Measurements from ENCODE around the gene PLCH1. TPM values are rescaled to one million over a fixed set of nuclear protein-coding genes. Genes with fewer than 3 reads are reported as not detected.

PLCH1 gene
- total and polyA plus RNA-seq, 2 of the 8 experiments (the other 6 are each of a cell fraction or from before 2014, with no cell fraction given) = 5.8 to 17.2 TPM

DNA sequence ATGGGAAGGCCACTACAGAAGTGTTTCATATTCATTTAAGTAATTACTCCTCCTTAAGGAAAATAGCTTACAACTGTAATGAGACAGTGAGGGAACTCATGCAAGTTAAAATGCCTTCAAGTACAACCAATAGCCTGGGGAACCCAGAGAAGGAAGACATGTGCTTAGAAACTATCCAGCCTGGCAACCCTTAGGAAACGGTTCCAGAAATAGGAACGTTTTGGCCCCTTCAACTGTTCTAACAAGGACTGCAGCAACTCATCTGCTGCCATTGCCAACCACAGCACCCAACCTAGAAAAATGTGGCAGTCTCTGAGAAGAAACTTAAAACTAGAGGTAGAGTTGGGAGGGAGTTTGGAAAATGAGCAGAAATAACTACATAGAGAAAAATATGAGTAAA, 303.8 kb downstream of the PLCH1 start (continued):
- no peak for TF ChIP-seq TBP (IDR thresholded peaks at IDR 0.05; ENCODE audit: low read depth, low read length)
- TF ChIP-seq, protein P1, sequence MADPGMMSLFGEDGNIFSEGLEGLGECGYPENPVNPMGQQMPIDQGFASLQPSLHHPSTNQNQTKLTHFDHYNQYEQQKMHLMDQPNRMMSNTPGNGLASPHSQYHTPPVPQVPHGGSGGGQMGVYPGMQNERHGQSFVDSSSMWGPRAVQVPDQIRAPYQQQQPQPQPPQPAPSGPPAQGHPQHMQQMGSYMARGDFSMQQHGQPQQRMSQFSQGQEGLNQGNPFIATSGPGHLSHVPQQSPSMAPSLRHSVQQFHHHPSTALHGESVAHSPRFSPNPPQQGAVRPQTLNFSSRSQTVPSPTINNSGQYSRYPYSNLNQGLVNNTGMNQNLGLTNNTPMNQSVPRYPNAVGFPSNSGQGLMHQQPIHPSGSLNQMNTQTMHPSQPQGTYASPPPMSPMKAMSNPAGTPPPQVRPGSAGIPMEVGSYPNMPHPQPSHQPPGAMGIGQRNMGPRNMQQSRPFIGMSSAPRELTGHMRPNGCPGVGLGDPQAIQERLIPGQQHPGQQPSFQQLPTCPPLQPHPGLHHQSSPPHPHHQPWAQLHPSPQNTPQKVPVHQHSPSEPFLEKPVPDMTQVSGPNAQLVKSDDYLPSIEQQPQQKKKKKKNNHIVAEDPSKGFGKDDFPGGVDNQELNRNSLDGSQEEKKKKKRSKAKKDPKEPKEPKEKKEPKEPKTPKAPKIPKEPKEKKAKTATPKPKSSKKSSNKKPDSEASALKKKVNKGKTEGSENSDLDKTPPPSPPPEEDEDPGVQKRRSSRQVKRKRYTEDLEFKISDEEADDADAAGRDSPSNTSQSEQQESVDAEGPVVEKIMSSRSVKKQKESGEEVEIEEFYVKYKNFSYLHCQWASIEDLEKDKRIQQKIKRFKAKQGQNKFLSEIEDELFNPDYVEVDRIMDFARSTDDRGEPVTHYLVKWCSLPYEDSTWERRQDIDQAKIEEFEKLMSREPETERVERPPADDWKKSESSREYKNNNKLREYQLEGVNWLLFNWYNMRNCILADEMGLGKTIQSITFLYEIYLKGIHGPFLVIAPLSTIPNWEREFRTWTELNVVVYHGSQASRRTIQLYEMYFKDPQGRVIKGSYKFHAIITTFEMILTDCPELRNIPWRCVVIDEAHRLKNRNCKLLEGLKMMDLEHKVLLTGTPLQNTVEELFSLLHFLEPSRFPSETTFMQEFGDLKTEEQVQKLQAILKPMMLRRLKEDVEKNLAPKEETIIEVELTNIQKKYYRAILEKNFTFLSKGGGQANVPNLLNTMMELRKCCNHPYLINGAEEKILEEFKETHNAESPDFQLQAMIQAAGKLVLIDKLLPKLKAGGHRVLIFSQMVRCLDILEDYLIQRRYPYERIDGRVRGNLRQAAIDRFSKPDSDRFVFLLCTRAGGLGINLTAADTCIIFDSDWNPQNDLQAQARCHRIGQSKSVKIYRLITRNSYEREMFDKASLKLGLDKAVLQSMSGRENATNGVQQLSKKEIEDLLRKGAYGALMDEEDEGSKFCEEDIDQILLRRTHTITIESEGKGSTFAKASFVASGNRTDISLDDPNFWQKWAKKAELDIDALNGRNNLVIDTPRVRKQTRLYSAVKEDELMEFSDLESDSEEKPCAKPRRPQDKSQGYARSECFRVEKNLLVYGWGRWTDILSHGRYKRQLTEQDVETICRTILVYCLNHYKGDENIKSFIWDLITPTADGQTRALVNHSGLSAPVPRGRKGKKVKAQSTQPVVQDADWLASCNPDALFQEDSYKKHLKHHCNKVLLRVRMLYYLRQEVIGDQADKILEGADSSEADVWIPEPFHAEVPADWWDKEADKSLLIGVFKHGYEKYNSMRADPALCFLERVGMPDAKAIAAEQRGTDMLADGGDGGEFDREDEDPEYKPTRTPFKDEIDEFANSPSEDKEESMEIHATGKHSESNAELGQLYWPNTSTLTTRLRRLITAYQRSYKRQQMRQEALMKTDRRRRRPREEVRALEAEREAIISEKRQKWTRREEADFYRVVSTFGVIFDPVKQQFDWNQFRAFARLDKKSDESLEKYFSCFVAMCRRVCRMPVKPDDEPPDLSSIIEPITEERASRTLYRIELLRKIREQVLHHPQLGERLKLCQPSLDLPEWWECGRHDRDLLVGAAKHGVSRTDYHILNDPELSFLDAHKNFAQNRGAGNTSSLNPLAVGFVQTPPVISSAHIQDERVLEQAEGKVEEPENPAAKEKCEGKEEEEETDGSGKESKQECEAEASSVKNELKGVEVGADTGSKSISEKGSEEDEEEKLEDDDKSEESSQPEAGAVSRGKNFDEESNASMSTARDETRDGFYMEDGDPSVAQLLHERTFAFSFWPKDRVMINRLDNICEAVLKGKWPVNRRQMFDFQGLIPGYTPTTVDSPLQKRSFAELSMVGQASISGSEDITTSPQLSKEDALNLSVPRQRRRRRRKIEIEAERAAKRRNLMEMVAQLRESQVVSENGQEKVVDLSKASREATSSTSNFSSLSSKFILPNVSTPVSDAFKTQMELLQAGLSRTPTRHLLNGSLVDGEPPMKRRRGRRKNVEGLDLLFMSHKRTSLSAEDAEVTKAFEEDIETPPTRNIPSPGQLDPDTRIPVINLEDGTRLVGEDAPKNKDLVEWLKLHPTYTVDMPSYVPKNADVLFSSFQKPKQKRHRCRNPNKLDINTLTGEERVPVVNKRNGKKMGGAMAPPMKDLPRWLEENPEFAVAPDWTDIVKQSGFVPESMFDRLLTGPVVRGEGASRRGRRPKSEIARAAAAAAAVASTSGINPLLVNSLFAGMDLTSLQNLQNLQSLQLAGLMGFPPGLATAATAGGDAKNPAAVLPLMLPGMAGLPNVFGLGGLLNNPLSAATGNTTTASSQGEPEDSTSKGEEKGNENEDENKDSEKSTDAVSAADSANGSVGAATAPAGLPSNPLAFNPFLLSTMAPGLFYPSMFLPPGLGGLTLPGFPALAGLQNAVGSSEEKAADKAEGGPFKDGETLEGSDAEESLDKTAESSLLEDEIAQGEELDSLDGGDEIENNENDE (IDR thresholded peaks at IDR 0.05; ENCODE audit: insufficient replicate concordance, low read length) = no peak

Measured in H1 (cell line).